Activated T-cell treated with anti-CD3 and anti-CD28 coated beads for 1 hour (primary cell): ENCODE results near the gene GNA12.
"Not testable (repeated sequence)": the region's sequence is repeated elsewhere in the genome, so short reads cannot be mapped to it uniquely, and the experiment has no call there.

Experiments
- DNase-seq: peaks from one replicate; pipeline ENCODE4 v3.0.0-alpha.2; 2020; ENCODE audit warnings: low read depth

The GNA12 gene

GRCh38 chr7:2689951-2690705 lies 154.0 kb downstream of the GNA12 start:
- no peak for DNase-seq

GRCh38 chr7:2689343-2689847 lies 154.7 kb downstream of the GNA12 start:
- DNase-seq = no peak

DNA sequence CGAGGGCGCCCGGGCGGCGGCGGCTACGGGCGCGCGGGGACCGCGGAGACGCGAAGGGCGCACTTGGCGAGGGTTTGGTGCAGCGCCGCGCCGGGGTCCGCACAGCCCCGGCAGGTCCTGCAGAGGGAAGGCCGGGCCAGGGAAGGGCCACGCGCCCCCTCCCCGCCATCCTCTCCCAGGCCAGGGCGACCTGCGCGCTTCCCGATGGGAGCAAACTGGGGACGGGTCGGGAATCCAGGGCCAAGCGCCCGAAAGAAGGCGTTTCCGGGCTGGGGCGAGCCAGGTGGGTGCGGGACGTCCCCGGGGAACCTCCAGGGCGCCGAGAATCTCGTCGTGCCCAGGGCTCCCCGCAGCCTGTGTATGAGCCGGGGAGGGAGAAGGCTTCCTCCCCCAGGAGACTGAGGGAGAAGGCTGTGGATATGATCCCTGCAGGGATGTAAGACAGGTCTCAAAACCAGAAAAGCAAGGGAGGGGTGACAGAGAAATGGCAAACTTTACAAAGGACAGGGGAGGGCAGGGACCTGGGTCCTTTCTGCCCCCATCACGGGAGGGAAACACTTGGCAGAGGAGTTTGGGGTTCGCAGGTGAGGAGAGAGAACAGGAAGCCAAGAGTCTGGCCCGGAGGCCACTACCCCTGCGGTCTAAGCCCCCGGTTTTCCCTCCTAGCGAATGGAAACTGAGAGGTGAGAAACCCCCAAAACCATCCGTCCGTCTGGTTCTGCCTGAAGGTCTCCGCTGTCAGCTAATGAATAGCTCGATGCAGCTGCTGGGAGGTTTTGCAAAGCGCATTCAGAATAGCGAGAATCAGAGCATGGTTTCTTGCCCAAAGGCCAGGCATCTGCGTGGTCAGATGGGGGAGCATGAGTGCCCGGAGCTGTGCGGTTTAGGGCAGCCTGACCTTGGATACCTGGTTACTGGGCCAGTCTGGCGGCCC lies 155.4 kb downstream of the GNA12 start:
- no peak for DNase-seq

DNA sequence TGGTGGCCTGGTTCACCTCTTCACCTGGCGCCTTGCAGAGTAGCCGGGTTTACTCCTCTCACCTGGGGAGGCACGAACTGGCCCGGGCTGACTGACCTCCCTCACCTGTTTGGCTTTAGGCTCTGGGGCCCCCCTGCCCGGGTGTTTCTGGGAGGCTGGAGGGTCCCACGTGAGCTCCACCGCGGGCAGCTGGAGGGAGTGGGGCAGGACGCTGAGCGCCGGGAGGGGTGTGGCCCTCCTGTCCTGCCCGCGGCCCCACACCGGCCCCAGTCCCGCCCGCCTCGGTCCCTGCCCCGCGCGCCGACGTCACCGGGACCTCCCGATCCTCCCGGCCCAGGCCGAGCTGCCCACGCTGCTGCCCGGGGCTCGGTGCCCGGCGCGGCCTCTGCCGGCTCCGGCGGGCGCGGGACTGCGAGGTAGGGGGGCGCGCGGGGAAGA lies 156.2 kb downstream of the GNA12 start, which contains the start of gene AMZ1:
AMZ1 (plus strand) TSS at position 322 of the 438 bp plus-strand sequence. CDS start 12,250 bp downstream, outside the sequence.
- DNase-seq = no peak

- DNase-seq = no peak
Measured at GRCh38 chr7:2687338-2687869, 156.7 kb downstream of the GNA12 start.

GRCh38 chr7:2686101-2686500 lies 158.0 kb downstream of the GNA12 start:
- no peak for DNase-seq

- no peak for DNase-seq
Measured at GRCh38 chr7:2684501-2684900, 159.6 kb downstream of the GNA12 start.

DNA sequence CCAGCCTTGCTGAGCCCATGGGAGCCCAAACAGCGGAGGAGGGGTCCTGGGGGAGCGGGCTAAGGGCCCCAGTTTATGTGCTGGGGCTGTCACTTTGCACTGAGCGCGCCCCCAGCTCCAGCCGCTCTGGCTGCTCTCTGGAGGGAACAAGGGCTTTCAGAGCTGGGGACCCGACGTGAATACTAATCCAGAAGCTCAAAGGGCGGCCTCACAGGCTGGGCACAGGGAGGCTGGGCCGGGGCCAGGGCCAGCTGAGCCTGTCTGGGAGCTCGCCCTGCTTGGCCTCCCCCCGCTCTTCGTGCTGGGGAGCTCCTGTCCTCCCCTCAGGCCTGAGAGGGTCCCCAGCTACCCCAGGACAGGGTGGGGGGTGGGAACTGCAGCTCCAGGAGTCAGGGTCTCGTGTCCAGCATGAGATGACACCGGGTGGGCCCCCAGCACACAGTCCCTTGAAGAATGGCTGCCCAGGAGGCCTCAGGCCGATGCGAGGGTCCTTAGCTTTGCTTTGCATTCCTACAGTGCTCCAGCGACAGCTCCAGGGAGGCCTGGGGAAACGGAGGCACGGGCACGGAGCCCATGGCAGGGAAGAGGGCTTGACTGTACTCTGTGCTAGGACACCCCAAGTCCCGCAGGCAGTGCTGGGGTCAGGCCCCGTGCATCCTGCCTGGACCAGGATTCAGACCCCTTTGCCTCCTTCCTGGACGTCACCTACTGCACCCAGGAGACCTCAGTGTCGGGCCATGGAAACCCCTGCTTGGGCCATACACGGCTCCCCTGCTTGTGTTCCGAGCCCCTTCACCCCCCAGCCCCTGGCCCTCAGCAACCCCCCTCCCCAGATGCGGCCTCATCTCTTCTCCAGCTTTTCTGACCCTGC lies 161.9 kb downstream of the GNA12 start:
- DNase-seq = no peak

DNA sequence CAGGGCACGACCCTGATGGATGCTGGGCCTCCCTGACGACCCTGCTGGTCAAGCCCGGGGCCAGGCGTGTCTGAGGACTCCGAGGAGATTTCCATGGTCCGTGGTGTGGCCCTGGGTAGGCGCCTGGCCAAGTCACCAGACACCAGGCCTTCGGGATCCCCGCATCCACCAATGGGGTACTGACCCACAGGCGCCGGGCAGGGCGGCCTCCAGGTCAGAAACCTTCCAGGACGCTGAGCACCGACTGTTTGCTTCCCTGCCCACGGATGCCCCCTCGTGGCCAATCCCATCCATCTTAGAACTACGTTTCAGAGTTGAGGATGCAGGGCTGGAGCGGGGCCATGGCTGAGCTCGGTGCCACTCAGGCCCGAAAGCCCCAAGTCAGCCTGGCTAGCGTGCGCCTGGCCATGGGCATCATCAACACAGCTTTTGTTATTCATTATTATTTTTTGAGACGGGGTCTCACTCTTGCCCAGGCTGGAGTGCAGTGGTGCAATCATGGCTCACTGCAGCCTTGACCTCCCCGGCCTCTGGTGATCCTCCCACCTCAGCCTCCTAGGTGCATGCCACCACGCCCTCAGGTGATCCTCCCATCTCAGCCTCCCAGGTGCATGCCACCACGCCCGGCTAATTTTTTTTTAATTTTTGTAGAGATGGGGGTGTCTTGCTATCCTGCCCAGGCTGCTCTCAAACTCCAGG lies 163.2 kb downstream of the GNA12 start:
- peak; percentile 47 for DNase-seq

DNA sequence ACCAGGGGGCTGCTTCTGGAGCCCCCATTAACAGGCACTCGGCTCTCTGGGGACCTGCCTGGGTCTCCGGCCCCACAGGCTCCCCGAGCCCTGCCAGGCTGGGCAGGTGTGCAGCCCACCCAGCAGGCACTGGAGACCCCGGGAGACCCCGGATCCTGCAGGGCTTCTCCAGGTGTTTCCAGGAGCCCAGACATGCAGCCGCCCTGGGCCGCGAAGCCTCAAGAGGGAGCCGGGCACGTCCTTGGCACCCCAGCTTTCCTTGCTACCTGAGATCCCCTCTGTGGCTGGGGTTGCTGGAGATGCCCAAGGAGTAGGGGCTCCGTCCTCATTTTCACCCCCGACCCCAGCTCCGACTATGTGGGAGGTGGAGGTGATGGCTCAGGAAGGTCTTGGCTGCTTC lies 163.9 kb downstream of the GNA12 start:
- no peak for DNase-seq

DNA sequence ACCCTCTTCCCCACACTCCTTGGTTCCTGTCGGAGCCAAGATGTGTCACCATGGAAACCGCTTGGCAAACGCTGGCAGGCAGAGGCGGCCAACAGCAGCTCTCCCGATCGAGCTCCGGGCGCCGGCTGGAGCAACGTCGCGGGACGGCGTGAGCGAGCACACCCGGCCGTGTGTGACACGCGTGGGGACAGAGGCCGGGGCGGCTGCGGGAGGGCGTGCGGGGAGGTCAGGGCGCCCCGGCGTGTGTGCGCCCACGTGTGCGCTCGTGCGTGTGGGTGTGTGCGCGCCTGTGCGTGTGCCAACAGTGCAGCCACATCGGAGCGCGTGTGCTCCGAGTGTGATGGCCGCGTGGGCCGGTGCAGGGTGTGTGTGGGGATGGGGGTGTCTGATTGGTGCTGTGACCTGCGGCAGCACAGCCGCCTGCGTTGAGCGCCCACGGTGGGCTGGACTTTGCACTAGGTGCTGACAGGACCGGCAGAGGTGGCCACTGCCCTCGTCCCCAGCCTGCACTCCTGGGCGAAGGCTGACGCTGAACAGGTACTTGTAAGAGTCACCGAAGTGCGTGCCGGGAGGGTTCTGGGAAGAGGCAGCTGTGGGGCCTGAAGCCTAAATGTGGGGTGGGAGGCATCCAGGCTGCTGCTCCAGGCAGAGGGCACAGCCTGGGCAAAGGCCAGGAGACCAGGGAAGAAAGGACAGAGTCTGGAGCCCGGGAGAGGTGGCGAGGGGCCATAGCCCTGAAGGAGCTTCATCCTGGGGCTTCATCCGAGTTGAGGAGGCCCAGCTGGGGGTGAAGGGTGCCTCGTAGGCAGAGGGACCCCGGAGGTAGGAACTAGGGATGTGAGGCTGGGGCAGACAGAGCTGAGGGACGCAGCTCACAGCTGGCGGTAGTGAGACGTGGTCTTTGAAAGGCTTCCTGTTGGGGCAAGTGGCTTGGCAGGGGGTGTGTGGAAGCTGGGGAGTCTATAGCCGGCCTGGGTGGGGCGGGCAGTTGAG lies 164.7 kb downstream of the GNA12 start:
- DNase-seq = not testable (repeated sequence)

- not testable (repeated sequence) for DNase-seq
Measured at GRCh38 chr7:2678454-2678853, 165.7 kb downstream of the GNA12 start.
